Measurements from ENCODE around the gene CDH4. TPM values are rescaled to one million over a fixed set of nuclear protein-coding genes. Genes with fewer than 3 reads are reported as not detected.

Gene CDH4
- total and polyA plus RNA-seq, 2 donors from 2014 or later = 1.1 TPM; not detected in 1

DNA sequence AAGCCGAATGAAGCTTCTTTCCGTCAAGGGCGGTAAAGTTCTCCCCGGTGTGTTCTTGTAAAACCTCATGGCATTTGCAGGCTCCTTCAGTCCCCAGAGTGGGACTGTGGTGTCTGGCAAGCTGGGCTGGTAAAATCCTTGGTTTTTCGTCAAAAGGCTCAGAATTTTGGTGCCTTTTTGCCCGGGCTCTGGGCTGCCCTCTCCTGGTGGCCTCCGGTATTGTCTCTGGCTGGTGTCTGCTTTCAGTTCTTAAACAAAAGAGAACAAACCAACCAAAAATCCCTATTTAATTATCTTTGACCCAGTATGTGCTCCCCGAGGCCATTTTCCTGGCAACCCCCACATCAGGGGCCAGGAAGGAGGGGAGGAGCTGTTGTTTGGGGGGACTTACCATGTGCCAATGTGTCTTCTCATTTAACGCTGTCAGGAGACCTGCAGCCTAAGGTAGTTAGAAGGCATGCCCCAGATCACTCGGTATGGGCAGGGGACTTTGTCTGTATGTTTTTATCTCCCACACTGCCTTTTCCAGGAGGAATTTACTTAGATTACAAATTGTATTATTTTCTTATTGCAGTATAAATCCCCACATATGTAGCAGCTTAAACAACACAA, 11.1 kb downstream of the CDH4 start:
- TF ChIP-seq, protein P1, sequence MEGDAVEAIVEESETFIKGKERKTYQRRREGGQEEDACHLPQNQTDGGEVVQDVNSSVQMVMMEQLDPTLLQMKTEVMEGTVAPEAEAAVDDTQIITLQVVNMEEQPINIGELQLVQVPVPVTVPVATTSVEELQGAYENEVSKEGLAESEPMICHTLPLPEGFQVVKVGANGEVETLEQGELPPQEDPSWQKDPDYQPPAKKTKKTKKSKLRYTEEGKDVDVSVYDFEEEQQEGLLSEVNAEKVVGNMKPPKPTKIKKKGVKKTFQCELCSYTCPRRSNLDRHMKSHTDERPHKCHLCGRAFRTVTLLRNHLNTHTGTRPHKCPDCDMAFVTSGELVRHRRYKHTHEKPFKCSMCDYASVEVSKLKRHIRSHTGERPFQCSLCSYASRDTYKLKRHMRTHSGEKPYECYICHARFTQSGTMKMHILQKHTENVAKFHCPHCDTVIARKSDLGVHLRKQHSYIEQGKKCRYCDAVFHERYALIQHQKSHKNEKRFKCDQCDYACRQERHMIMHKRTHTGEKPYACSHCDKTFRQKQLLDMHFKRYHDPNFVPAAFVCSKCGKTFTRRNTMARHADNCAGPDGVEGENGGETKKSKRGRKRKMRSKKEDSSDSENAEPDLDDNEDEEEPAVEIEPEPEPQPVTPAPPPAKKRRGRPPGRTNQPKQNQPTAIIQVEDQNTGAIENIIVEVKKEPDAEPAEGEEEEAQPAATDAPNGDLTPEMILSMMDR (IDR thresholded peaks at IDR 0.05; ENCODE audit: borderline replicate concordance, extremely low read depth, insufficient read depth) = no peak
- Histone ChIP-seq H3K9me3 (ENCODE audit: control insufficient read depth in 2 of 3, insufficient read depth in 1 of 3, low read length in 3 of 3) (no peaks in the 10 kb centered on the region), H3K4me1 (ENCODE audit: control insufficient read depth in 2 of 3, insufficient read depth in 2 of 3, low read depth in 1 of 3, low read length in 3 of 3) (no peaks in the 10 kb centered on the region), H3K9ac (ENCODE audit: low read length in 3 of 3) (no peak overlapping the region), H3K27me3 (ENCODE audit: control insufficient read depth, insufficient read depth, low read length) (no peaks in the 10 kb centered on the region), H3K27ac (ENCODE audit: low read depth in 2 of 2, low read length in 2 of 2) (no peak overlapping the region), H3K4me3 (ENCODE audit: low read length in 3 of 3) (no peak overlapping the region), H3K36me3 (ENCODE audit: control insufficient read depth in 2 of 3, insufficient read depth in 3 of 3, low read length in 3 of 3) (no peaks in the 10 kb centered on the region)
- intact Hi-C loops (cut with DNase I) = no loop called here
- FAIRE-seq (no peak), DNase-seq (no peak)

GRCh38 chr20:61263938-61264337, 11.9 kb downstream of the CDH4 start:
- TF ChIP-seq, protein P1 (IDR thresholded peaks at IDR 0.05; ENCODE audit: borderline replicate concordance, extremely low read depth, insufficient read depth) = no peak
- H3K27me3 ChIP-seq (ENCODE audit: control insufficient read depth, insufficient read depth, low read length) = no peaks in the 10 kb centered on the region
- no peaks in the 10 kb centered on the region for H3K36me3 ChIP-seq (ENCODE audit: control insufficient read depth in 2 of 3, insufficient read depth in 3 of 3, low read length in 3 of 3)
- H3K9ac ChIP-seq (ENCODE audit: low read length in 3 of 3) = no peak overlapping the region
- H3K9me3 ChIP-seq (ENCODE audit: control insufficient read depth in 2 of 3, insufficient read depth in 1 of 3, low read length in 3 of 3) = no peaks in the 10 kb centered on the region
- H3K27ac ChIP-seq (ENCODE audit: low read depth in 2 of 2, low read length in 2 of 2) = no peak overlapping the region
- H3K4me3 ChIP-seq (ENCODE audit: low read length in 3 of 3) = no peak overlapping the region
- H3K4me1 ChIP-seq (ENCODE audit: control insufficient read depth in 2 of 3, insufficient read depth in 2 of 3, low read depth in 1 of 3, low read length in 3 of 3) = no peaks in the 10 kb centered on the region
- DNase-seq = no peak
- no peak for FAIRE-seq
- intact Hi-C loops (cut with DNase I) = no loop called here

GRCh38 chr20:61267241-61267640, 15.2 kb downstream of the CDH4 start:
- H3K4me1 ChIP-seq (ENCODE audit: control insufficient read depth in 2 of 3, insufficient read depth in 2 of 3, low read depth in 1 of 3, low read length in 3 of 3) = no peaks in the 10 kb centered on the region
- intact Hi-C loops (cut with DNase I) = no loop called here
- no peak for DNase-seq
- H3K4me3 ChIP-seq (ENCODE audit: low read length in 3 of 3) = no peak overlapping the region
- no peaks in the 10 kb centered on the region for H3K27me3 ChIP-seq (ENCODE audit: control insufficient read depth, insufficient read depth, low read length)
- no peak for FAIRE-seq
- TF ChIP-seq, protein P1 (IDR thresholded peaks at IDR 0.05; ENCODE audit: borderline replicate concordance, extremely low read depth, insufficient read depth) = no peak
- H3K9ac ChIP-seq (ENCODE audit: low read length in 3 of 3) = no peak overlapping the region
- no peaks in the 10 kb centered on the region for H3K9me3 ChIP-seq (ENCODE audit: control insufficient read depth in 2 of 3, insufficient read depth in 1 of 3, low read length in 3 of 3)
- no peaks in the 10 kb centered on the region for H3K36me3 ChIP-seq (ENCODE audit: control insufficient read depth in 2 of 3, insufficient read depth in 3 of 3, low read length in 3 of 3)
- no peak overlapping the region for H3K27ac ChIP-seq (ENCODE audit: low read depth in 2 of 2, low read length in 2 of 2)

DNA sequence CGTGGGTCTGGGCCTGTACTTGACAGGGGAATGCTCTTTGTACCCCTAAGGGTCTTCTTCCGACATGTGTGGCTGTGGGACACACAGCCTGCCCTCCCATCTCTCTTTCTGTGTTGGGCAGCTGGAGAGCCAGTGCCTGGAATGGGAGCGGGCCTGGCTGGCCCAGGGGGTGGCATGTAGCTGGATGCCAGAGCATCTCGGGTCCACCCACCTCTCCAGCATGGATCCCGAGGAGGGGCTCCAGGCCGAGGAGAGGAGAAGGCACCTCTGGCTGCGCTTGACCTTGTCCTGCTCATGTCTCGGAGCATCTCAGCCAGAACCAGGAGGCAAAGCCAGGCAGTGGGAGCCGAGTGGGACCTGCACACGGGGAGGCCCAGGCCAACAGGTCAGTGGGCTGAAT, 16.0 kb downstream of the CDH4 start:
- Histone ChIP-seq H3K4me3 (ENCODE audit: low read length in 3 of 3) (no peak overlapping the region), H3K27ac (ENCODE audit: low read depth in 2 of 2, low read length in 2 of 2) (no peak overlapping the region), H3K9me3 (ENCODE audit: control insufficient read depth in 2 of 3, insufficient read depth in 1 of 3, low read length in 3 of 3) (no peaks in the 10 kb centered on the region), H3K27me3 (ENCODE audit: control insufficient read depth, insufficient read depth, low read length) (no peaks in the 10 kb centered on the region), H3K36me3 (ENCODE audit: control insufficient read depth in 2 of 3, insufficient read depth in 3 of 3, low read length in 3 of 3) (no peaks in the 10 kb centered on the region), H3K9ac (ENCODE audit: low read length in 3 of 3) (no peak overlapping the region), H3K4me1 (ENCODE audit: control insufficient read depth in 2 of 3, insufficient read depth in 2 of 3, low read depth in 1 of 3, low read length in 3 of 3) (no peaks in the 10 kb centered on the region)
- TF ChIP-seq, protein P1 (IDR thresholded peaks at IDR 0.05; ENCODE audit: borderline replicate concordance, extremely low read depth, insufficient read depth) = no peak
- FAIRE-seq (no peak), DNase-seq (no peak)
- intact Hi-C loops (cut with DNase I) = no loop called here

Data from kidney (tissue), 14 donors.